BLaER1 (cell line): ENCODE measurements around the gene ZBTB20.

Experiments used
- H3K27ac ChIP-seq: shearing (Covaris generic); formaldehyde crosslinking; 2 replicates; pipeline ENCODE4 v1.8.1; 2022
- H3K27me3 ChIP-seq: shearing (Covaris generic); formaldehyde crosslinking; 2 replicates; pipeline ENCODE4 v1.8.1; 2022
- H3K36me3 ChIP-seq: shearing (Covaris generic); formaldehyde crosslinking; 2 replicates; pipeline ENCODE4 v1.8.1; 2022
- H3K4me1 ChIP-seq: shearing (Covaris generic); formaldehyde crosslinking; 2 replicates; pipeline ENCODE4 v1.8.1; 2022
- H3K4me2 ChIP-seq: shearing (Covaris generic); formaldehyde crosslinking; 2 replicates; pipeline ENCODE4 v1.8.1; 2022
- H3K4me3 ChIP-seq: shearing (Covaris generic); formaldehyde crosslinking; 2 replicates; pipeline ENCODE4 v1.8.1; 2022
- H3K9ac ChIP-seq: shearing (Covaris generic); formaldehyde crosslinking; 2 replicates; pipeline ENCODE4 v1.8.1; 2022
- H3K9me3 ChIP-seq: shearing (Covaris generic); formaldehyde crosslinking; 2 replicates; pipeline ENCODE4 v1.8.1; 2022
- H4K20me1 ChIP-seq: shearing (Covaris generic); formaldehyde crosslinking; 2 replicates; pipeline ENCODE4 v1.8.1; 2022
- Cebpa-rat ChIP-seq: shearing (Covaris generic); IDR thresholded peaks from 2 replicates; pipeline ENCODE4 v1.8.1; 2022

ZBTB20 gene

GRCh38 chr3:114660124-114660523, 487.0 kb downstream of the ZBTB20 start:
- no peak for TF ChIP-seq Cebpa-rat
- H3K36me3 ChIP-seq: no peaks in the 10 kb centered on the region
- H3K4me3 ChIP-seq: no peak overlapping the region
- no peaks in the 10 kb centered on the region for H4K20me1 ChIP-seq
- H3K27me3 ChIP-seq: no peaks in the 10 kb centered on the region
- H3K9ac ChIP-seq: no peak overlapping the region
- no peak overlapping the region for H3K4me2 ChIP-seq
- H3K9me3 ChIP-seq: 0 out of 2 replicates have a peak, but pooled peaks cover 5% of the 10 kb centered on the region
- no peak overlapping the region for H3K27ac ChIP-seq
- H3K4me1 ChIP-seq: peaks cover 16% of the 10 kb centered on the region

- H3K4me3 ChIP-seq: no peak overlapping the region
- H3K36me3 ChIP-seq: no peaks in the 10 kb centered on the region
- H3K9me3 ChIP-seq: 0 out of 2 replicates have a peak, but pooled peaks cover 5% of the 10 kb centered on the region
- H3K9ac ChIP-seq: no peak overlapping the region
- H3K27ac ChIP-seq: 0 out of 2 replicates have a peak overlapping the region, but pooled peaks have one; percentile 6
- TF ChIP-seq Cebpa-rat: no peak
- peaks cover 16% of the 10 kb centered on the region for H3K4me1 ChIP-seq
- no peaks in the 10 kb centered on the region for H3K27me3 ChIP-seq
- H4K20me1 ChIP-seq: no peaks in the 10 kb centered on the region
- peak overlapping the region; percentile 52 for H3K4me2 ChIP-seq
Measured at GRCh38 chr3:114659109-114660061, 487.7 kb downstream of the ZBTB20 start.

- no peak for TF ChIP-seq Cebpa-rat
- Histone ChIP-seq H3K4me2 (no peak overlapping the region), H3K4me3 (no peak overlapping the region)
Measured at GRCh38 chr3:114651555-114651954, 495.5 kb downstream of the ZBTB20 start.

GRCh38 chr3:114650808-114651207, 496.3 kb downstream of the ZBTB20 start:
- Histone ChIP-seq H4K20me1 (no peaks in the 10 kb centered on the region), H3K36me3 (no peaks in the 10 kb centered on the region), H3K9me3 (no peaks in the 10 kb centered on the region), H3K27ac (no peak overlapping the region), H3K4me3 (no peak overlapping the region), H3K4me1 (no peaks in the 10 kb centered on the region), H3K27me3 (no peaks in the 10 kb centered on the region), H3K9ac (no peak overlapping the region), H3K4me2 (no peak overlapping the region)
- TF ChIP-seq Cebpa-rat: no peak

More at GRCh38 chr3:114651555-114651954, 495.5 kb downstream of the ZBTB20 start:
- H3K4me1 ChIP-seq: no peaks in the 10 kb centered on the region
- no peak overlapping the region for H3K9ac ChIP-seq
- H3K9me3 ChIP-seq: no peaks in the 10 kb centered on the region
- no peaks in the 10 kb centered on the region for H3K27me3 ChIP-seq
- no peaks in the 10 kb centered on the region for H4K20me1 ChIP-seq
- H3K27ac ChIP-seq: no peak overlapping the region
- no peaks in the 10 kb centered on the region for H3K36me3 ChIP-seq

- H3K27ac ChIP-seq: no peak overlapping the region
Measured at GRCh38 chr3:114649331-114649730, 497.8 kb downstream of the ZBTB20 start.

GRCh38 chr3:114646526-114646925, 500.6 kb downstream of the ZBTB20 start:
- no peaks in the 10 kb centered on the region for H3K4me1 ChIP-seq
- H3K27me3 ChIP-seq: no peaks in the 10 kb centered on the region
- H3K36me3 ChIP-seq: no peaks in the 10 kb centered on the region
- no peak for TF ChIP-seq Cebpa-rat
- no peak overlapping the region for H3K4me3 ChIP-seq
- no peaks in the 10 kb centered on the region for H3K9me3 ChIP-seq
- no peaks in the 10 kb centered on the region for H4K20me1 ChIP-seq
- no peak overlapping the region for H3K9ac ChIP-seq
- no peak overlapping the region for H3K27ac ChIP-seq
- no peak overlapping the region for H3K4me2 ChIP-seq

More at GRCh38 chr3:114649331-114649730, 497.8 kb downstream of the ZBTB20 start:
- no peak overlapping the region for H3K9ac ChIP-seq
- no peaks in the 10 kb centered on the region for H3K4me1 ChIP-seq
- H3K4me3 ChIP-seq: no peak overlapping the region
- no peaks in the 10 kb centered on the region for H3K36me3 ChIP-seq
- H3K9me3 ChIP-seq: no peaks in the 10 kb centered on the region
- no peaks in the 10 kb centered on the region for H3K27me3 ChIP-seq
- H4K20me1 ChIP-seq: no peaks in the 10 kb centered on the region
- no peak overlapping the region for H3K4me2 ChIP-seq
- TF ChIP-seq Cebpa-rat: no peak

GRCh38 chr3:114645392-114645791, 501.7 kb downstream of the ZBTB20 start:
- Histone ChIP-seq H3K4me2 (no peak overlapping the region), H3K36me3 (no peaks in the 10 kb centered on the region), H3K27me3 (no peaks in the 10 kb centered on the region), H3K27ac (no peak overlapping the region), H4K20me1 (no peaks in the 10 kb centered on the region), H3K4me3 (no peak overlapping the region), H3K4me1 (no peaks in the 10 kb centered on the region), H3K9me3 (no peaks in the 10 kb centered on the region), H3K9ac (no peak overlapping the region)
- TF ChIP-seq Cebpa-rat: no peak

- no peak overlapping the region for H3K27ac ChIP-seq
Measured at GRCh38 chr3:114644367-114644766, 502.7 kb downstream of the ZBTB20 start.

GRCh38 chr3:114642951-114643741, 503.9 kb downstream of the ZBTB20 start:
- no peaks in the 10 kb centered on the region for H3K4me1 ChIP-seq

More at GRCh38 chr3:114644367-114644766, 502.7 kb downstream of the ZBTB20 start:
- Histone ChIP-seq H4K20me1 (no peaks in the 10 kb centered on the region), H3K9me3 (no peaks in the 10 kb centered on the region), H3K27me3 (no peaks in the 10 kb centered on the region), H3K9ac (no peak overlapping the region), H3K36me3 (no peaks in the 10 kb centered on the region), H3K4me3 (no peak overlapping the region), H3K4me1 (no peaks in the 10 kb centered on the region), H3K4me2 (no peak overlapping the region)
- TF ChIP-seq Cebpa-rat: no peak

More at GRCh38 chr3:114642951-114643741, 503.9 kb downstream of the ZBTB20 start:
- H3K4me2 ChIP-seq: no peak overlapping the region
- H3K27me3 ChIP-seq: no peaks in the 10 kb centered on the region
- TF ChIP-seq Cebpa-rat: no peak
- H3K36me3 ChIP-seq: no peaks in the 10 kb centered on the region
- H3K9me3 ChIP-seq: no peaks in the 10 kb centered on the region
- H3K27ac ChIP-seq: no peak overlapping the region
- no peaks in the 10 kb centered on the region for H4K20me1 ChIP-seq
- H3K4me3 ChIP-seq: no peak overlapping the region
- no peak overlapping the region for H3K9ac ChIP-seq
